ENCODE data around the gene NOL4L.

- TF ChIP-seq CTCF (optimal IDR thresholded peaks at IDR 0.05 in 1 of 3, IDR thresholded peaks at IDR 0.05 in 1 of 3, conservative IDR thresholded peaks at IDR 0.05 in 1 of 3; ENCODE audit: extremely low read depth in 1 of 3, insufficient read depth in 2 of 3, low read length in 3 of 3) = no peak
- TF ChIP-seq EZH2 (IDR thresholded peaks at IDR 0.05; ENCODE audit: low read length) = no peak
Observed at GRCh38 chr20:32436142-32436861, 148.8 kb downstream of the NOL4L start.

Measured in keratinocyte (primary cell).